Stimulated activated CD8-positive, alpha-beta memory T cell treated with anti-CD3 and anti-CD28 coated beads, Interleukin-15, amount 100 ng/mL, for 24 hours (primary cell): ENCODE results near the gene OPRM1.
"Not testable (repeated sequence)": the region's sequence is repeated elsewhere in the genome, so short reads cannot be mapped to it uniquely, and the experiment has no call there.

Experiments
- DNase-seq: peaks from one replicate; pipeline ENCODE4 v3.0.0-alpha.2; 2020; ENCODE audit warnings: low read depth

OPRM1 gene

GRCh38 chr6:154143753-154144152 lies 104.7 kb downstream of the OPRM1 start:
- no peak for DNase-seq

- no peak for DNase-seq
Measured at GRCh38 chr6:154154389-154154967, 115.4 kb downstream of the OPRM1 start.

DNA sequence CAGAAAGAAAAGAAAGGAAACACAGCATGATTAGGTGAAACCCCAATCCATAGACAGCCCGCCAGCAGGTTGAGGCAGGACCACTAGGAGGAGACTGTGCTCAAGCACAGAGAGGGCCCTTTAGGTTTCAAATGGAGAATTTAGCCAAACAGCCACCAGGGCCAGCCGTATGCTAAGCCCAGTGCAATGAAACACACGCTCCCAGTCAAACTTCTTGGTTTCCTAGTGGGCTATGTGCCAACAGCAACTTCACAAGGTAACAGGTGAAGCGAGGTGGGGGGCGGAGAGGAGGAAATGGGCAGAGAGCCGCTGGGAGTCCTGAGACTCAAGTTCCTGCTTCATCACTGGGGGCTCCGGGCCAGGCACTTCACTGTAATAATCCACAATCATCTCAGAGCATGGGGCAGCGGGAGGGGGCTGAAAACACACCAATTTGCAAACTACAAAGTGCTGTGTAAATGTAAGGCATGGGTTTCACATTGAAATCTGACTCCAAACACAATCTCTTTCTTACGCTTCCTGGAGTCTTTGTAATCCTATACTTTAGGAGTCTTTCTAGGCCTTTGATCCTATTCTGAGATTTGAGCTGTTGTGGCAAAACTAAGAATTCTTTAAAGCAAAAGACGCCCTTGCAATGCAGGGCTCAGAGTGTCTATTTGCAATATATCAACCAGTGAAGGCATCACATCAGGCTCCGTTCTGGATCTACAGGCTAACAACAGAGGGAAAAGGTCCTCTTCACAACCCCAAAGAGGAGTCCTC lies 117.3 kb downstream of the OPRM1 start:
- DNase-seq = no peak

- DNase-seq = no peak
Measured at GRCh38 chr6:154157082-154157481, 118.0 kb downstream of the OPRM1 start.

DNA sequence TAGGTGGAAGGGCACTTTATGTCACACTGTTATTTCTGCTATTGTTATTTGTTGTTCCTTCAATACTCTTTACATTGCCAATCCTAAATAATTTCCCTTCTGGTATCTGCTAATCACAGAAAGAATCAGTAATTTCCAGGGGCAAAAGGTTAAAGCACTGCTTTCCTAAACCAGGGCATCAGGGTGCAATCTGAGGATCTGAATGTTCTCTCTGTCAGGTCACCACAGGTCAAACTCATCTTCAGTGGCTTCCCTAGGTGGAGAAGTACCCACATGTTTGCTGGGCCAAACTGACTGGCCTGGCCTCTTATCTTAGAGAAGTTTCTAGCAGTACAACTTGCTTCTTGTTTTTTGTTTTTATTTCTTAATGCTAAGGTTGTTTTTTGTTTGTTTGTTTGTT lies 118.7 kb downstream of the OPRM1 start:
- no peak for DNase-seq

DNA sequence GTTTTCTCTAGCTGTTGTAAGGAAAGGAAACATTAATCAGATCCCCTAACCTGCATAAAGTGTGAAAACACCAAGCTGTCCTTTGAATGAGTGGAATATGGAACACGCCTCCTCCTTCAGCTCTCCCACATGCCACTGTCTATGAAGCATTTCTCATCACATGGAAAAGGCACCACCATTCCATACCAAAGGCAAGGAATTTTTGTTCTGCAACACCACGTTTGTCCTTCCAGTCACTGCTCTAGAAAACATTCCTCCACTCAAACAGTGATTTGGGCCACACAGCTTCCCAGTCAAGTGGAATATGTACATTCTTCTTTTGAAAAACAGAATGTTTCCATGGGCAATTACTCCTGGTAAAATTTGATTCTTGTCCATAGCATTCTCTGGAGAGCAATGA lies 120.1 kb downstream of the OPRM1 start:
- no peak for DNase-seq

DNA sequence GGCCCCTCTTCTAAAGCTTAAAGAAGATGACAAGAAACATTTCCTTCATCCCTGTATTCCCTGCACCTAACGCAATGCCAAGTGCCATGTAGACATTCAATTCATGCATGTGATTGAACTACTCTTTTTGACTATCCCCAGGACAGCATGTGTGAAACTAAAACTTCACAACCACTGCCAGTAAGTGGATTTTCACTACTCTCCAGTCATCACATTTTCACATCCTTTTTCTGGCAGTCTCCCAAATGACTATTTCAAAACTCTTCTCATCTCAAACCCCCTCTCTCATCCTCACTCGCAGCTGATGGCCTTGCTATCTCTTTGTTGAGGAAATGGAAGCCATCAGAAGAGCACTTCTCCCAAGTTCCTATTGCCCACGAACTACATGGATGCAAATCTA lies 122.6 kb downstream of the OPRM1 start:
- no peak for DNase-seq

DNA sequence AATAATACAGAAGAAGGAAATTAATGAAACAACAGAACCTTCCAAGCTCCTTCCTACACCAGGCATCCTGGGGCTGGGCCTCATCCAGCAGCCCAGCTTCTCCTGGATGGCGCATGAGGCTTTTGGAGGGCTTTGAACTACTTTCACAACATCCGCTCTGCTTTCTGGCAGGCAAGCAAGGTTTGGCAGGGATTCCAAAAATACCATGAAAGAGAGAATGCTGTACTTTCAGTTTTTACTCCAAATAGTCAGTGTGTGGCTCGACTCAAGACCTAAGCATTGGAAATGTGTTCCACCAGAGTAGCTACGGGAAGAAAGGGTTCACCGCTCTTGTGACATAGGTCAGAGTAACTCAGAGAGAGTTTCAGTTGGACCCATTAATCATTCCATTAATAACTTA lies 125.4 kb downstream of the OPRM1 start:
- no peak for DNase-seq

- no peak for DNase-seq
Measured at GRCh38 chr6:154165478-154165877, 126.4 kb downstream of the OPRM1 start.

GRCh38 chr6:154166140-154166539 lies 127.1 kb downstream of the OPRM1 start:
- no peak for DNase-seq

DNA sequence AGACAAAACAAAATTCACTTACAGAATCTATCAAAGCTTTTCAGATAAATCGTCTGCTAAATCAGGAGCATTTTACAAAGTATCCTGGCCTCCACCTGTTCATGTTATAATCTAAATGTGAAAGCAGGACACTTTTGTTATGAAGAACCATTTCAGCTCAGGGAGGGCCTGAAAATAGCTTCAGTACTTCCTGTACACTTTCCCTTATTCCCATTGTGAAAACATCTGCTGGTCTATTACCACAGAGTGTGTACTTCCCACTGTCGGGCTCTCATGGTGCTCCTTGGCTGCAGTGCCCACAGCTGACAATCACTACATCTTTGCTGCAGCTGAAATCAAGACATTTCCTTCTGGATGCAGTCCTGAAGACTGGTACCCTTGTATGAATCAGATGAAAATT lies 128.1 kb downstream of the OPRM1 start:
- no peak for DNase-seq

DNA sequence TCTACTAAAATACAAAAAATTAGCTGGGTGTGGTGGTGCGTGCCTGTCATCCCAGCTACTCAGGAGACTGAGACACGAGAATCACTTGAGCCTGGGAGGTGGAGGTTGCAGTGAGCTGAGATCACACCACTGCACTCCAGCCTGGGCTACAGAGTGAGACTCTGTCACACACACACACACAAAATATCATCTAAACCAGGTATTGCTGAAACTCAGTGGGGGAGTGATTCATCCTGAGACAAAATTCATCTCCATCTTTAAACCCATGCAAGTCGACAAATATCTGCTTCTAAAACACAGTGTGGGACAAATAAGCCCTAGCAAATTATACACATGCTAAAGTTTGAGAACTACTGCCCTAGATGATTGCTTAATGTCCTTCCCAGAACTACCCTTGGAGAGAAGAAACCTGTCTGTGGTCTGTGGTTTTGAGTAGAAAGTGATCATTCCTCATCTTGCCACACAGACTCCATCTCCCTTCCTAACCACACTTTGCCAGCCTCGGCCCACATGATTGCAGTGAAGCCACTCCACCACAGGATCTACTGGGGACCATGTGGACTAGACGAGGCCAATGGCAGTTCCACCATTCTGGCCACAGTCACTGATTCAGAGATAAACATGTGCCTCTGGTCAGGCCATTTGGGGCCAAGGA lies 130.3 kb downstream of the OPRM1 start:
- no peak for DNase-seq

DNA sequence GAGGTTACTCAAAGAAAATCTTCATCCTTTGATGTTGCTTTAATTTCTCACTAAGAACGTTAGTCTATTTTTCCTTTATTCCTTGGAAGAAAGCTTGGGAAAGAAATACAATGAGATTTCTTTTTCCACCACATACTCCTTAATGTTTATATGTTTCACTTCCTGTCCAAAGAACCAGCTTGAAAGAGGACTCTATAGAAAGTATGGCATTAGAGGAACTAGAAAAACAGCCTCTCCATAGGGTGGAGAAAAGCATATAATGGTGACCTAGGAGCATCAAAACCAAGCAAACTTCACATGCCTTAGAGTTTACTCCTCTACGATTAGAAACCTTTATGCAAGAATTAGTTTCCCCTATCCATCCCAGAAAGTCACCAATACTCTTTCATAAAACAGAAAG lies 131.1 kb downstream of the OPRM1 start:
- no peak for DNase-seq

DNA sequence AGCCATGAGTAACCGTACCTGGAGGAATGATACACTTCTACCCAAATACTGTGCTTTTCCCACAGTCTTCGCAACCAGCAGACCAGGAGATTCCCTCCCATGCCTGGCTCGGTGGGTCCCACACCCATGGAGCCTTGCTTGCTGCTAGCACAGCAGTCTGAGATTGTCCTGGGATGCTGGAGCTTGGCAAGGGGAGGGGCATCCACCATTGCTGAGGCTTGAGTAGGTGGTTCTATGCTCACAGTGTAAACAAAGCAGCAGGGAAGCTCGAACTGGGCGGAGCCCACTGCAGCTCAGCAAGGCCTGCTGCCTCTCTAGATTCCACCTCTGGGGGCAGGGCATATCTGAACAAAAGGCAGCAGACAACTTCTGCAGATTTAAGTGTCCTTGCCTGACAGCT lies 133.4 kb downstream of the OPRM1 start:
- DNase-seq = not testable (repeated sequence)

GRCh38 chr6:154179434-154179833 lies 140.4 kb downstream of the OPRM1 start:
- DNase-seq = no peak

- no peak for DNase-seq
Measured at GRCh38 chr6:154187203-154187602, 148.2 kb downstream of the OPRM1 start.

- DNase-seq = no peak
Measured at GRCh38 chr6:154187714-154188113, 148.7 kb downstream of the OPRM1 start.

- DNase-seq = no peak
Measured at GRCh38 chr6:154196333-154196885, 157.4 kb downstream of the OPRM1 start.

- no peak for DNase-seq
Measured at GRCh38 chr6:154197196-154197860, 158.3 kb downstream of the OPRM1 start.

- not testable (repeated sequence) for DNase-seq
Measured at GRCh38 chr6:154201688-154202087, 162.6 kb downstream of the OPRM1 start.

DNA sequence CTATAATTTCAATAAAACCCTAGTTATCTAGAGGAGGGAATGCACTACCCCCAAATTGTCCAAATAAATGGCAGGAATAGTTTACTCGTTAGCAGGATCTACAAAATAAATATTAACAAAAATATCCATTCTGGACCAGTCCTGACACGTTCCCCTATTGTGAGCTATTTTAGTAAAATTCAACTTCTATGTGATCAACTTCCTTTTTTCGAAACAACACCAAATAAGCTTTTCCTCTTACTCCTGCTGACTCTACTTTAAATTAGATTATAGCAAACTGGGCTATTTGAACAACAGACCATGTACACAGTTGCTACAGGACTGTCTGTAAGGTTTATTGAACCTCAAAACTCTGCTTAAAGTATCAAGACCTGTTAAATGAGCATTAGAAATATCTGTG lies 163.3 kb downstream of the OPRM1 start:
- no peak for DNase-seq

- no peak for DNase-seq
Measured at GRCh38 chr6:154202958-154203357, 163.9 kb downstream of the OPRM1 start.

DNA sequence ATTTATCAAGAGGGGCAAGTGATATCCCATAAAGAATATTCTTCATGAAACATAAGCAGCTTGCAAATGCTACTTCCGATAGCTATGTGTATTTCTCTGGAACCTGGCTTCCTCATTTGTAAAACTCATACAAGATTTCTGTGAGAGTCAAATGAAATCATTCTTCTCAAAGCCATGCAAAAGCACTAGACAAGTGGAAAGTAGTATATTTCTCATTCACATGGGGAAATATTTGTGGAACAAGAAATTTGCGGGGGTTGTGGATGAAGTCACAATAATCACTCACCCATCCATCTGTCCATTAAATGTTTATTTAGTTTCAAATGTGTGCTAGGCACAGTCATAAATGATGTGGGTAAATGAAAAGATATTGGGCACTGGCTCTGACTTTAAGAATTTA lies 167.1 kb downstream of the OPRM1 start:
- DNase-seq = no peak
